Activated T-helper 17 cell treated with anti-CD3 and anti-CD28 coated beads, Interleukin-2, amount 50 U/mL, for 72 hours (primary cell): ENCODE measurements around the gene NRARP. TPM values are rescaled to one million over a fixed set of nuclear protein-coding genes. Genes with fewer than 3 reads are reported as not detected.

ENCODE experiments used
- ATAC-seq: fragments of 150-1000 bp; cut with Tn5 transposase; replicated peaks from 2 replicates; pipeline ENCODE4 v1.10.0; 2021; ENCODE audit warnings: mild to moderate bottlenecking, moderate library complexity
- H3K27ac Mint-ChIP-seq: one replicate; pipeline ENCODE4 v1.8.0; 2022; ENCODE audit warnings: mixed read lengths
- H3K27me3 Mint-ChIP-seq: one replicate; pipeline ENCODE4 v1.8.0; 2022; ENCODE audit warnings: mixed read lengths
- H3K36me3 Mint-ChIP-seq: one replicate; pipeline ENCODE4 v1.8.0; 2022; ENCODE audit warnings: low read depth, mild to moderate bottlenecking, mixed read lengths
- H3K4me1 Mint-ChIP-seq: one replicate; pipeline ENCODE4 v1.8.0; 2022; ENCODE audit warnings: mixed read lengths
- H3K4me3 Mint-ChIP-seq: one replicate; pipeline ENCODE4 v1.8.0; 2022; ENCODE audit warnings: mild to moderate bottlenecking, mixed read lengths
- H3K9me3 Mint-ChIP-seq: one replicate; pipeline ENCODE4 v1.8.0; 2022; ENCODE audit warnings: mixed read lengths
- total RNA-seq, 2 donors: library from RNA; stranded (reverse); gene quantifications; one replicate each; pipeline ENCODE4 v1.2.3, GENCODE V29; 2022

Gene NRARP
- total RNA-seq, 2 donors from 2014 or later = 0.66 to 0.86 TPM

DNA sequence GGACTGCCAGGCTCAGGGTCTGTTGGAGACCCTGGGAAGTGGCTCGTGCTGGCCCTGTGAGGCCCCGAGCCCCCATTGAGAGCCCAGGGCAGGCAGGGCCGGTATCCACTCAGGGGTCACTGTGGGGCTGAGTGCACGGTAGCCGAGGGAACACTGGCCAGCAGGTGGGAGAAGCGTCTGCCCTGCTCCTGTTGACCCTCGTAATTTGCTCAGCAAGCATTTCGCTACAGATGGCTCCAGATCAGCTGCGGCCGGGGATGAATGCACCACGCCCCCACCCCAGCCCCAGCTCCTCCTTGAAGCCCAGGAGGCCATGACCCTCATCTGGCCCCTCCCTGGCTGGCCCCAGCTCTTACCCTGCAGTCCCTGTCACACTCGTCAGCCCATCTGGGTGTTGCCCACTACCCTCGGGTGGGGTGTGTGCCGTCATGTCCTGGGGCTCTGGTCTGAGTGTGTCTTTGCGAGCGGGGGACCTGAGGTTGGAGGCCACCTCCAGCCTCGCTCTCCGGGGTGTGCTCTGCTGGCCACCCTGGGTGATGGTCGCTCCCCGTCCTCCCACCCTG, 6.1 kb upstream of the NRARP start:
- Mint-ChIP-seq H3K36me3 (no peaks in the 10 kb centered on the region), H3K27me3 (no peaks in the 10 kb centered on the region), H3K9me3 (no peaks in the 10 kb centered on the region), H3K4me3 (no peak overlapping the region), H3K27ac (no peak overlapping the region), H3K4me1 (no peaks in the 10 kb centered on the region)
- no peak for ATAC-seq

DNA sequence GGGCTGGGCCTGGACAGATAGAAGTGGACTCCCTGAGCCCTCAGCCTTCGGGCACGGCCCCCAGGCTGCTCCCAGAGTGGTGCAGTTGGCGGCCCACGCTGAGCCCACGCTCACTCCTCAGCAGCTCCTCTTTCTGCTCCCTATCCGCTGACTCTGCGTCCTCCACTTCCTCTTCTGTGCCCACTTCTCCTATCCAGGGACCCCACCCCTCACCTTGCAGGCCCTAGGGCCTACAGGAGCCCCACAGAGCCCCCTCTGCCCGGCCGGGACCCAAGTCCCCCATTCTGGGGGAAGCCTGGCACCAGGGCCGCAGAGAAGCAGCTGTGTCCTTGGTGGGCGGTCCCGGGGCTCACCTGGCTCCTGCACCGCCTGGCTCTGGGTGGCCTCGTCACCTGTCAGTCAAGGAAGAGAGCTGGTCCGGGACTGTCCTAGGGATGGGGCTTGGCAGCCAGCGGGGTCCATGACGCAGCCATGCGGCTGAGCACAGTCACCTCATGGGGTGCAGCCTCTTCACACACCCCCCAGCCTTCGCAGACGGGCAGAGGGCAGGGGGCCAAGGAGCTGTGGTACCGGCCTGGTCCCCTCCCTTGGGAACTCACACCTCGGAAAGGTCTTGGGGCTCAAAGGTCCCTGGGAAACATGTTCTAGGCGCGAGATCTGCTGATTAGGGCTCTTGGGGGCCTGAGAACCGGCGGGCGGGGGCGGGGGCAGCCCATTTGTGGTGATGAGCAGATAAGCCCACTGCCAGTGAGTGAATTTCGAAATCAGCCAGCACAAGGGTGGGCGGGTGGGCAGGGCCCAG, 5.4 kb upstream of the NRARP start:
- Mint-ChIP-seq H3K27ac (no peak overlapping the region), H3K4me1 (no peaks in the 10 kb centered on the region), H3K27me3 (no peaks in the 10 kb centered on the region), H3K4me3 (no peak overlapping the region), H3K36me3 (no peaks in the 10 kb centered on the region), H3K9me3 (no peaks in the 10 kb centered on the region)
- ATAC-seq = no peak

DNA sequence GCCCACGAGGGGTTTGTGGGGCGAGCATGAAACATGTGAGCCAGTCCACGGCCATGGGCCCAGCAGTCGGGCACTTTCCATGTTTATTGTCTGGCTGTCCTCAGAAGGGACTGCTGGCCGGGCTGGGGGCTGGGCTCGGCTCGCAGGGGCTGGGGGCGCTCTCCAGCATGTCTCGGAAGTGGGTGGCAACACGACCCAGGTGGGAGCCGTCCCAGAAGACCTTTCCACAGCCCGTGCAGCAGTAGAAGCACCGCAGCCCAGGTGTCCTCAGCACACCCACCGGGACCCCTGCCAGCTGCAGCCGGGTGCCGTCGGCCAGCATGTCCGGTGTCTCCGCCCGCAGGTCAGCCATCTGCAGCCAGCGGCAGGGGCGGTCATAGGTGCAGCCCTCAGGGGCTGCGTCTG, 4.8 kb upstream of the NRARP start:
- Mint-ChIP-seq H3K36me3 (no peaks in the 10 kb centered on the region), H3K9me3 (no peaks in the 10 kb centered on the region), H3K4me3 (no peak overlapping the region), H3K4me1 (no peaks in the 10 kb centered on the region), H3K27ac (no peak overlapping the region), H3K27me3 (no peaks in the 10 kb centered on the region)
- no peak for ATAC-seq

DNA sequence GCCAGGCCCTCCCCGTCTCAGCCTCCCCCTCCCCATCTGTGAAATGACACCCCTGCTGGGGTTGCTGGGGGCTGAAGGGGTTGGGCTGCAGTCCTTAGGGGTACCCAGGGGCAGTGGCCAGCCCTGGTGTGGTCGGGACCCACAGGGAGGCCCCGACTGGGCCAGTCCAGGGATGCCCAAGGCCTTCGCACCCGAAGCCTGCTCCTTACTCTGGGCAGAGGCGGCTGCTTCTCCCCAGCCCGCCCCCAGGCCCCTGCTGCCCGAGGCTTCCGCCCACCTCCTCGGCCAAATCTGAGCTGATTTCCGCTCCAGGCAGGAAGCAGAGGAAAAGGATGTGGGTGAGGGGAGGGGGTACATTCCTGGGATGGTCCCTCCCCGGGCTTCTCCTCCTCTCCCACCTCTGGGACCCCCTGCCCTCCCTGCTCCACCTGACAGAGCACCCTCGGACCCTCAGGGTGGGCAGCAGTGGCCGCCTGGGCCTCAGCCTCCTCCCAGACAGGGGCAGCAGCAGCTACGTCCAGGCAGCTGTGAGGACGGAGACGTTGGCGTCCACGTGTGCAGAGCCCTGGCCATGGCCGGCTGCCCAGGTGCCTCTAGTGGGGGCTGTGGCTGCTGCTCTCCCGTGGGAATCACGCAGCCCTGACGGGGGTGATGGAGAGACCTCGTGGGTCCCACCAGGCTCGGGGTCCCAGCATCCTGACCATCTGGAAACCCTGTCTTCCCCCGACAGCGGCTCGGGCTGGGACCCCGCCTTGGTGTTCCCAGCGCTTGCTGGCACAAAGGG, 4.2 kb upstream of the NRARP start:
- H3K9me3 Mint-ChIP-seq = no peaks in the 10 kb centered on the region
- ATAC-seq = no peak
- H3K4me1 Mint-ChIP-seq = no peaks in the 10 kb centered on the region
- H3K27me3 Mint-ChIP-seq = no peaks in the 10 kb centered on the region
- H3K4me3 Mint-ChIP-seq = no peak overlapping the region
- no peaks in the 10 kb centered on the region for H3K36me3 Mint-ChIP-seq
- H3K27ac Mint-ChIP-seq = no peak overlapping the region

DNA sequence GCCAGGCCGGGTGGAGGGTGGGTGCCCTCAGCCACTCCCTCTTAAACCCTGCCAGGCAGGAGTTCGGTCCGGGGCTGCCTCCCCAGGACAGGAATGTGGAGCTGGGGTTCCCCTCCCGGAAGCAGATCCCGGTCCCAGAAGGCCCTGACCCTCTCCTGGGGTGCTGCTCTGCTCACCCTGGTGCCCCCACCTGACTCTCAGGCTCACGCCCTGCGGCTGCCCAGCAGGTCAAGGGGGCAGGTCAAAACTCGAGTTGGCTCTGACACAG, 3.7 kb upstream of the NRARP start:
- H3K4me3 Mint-ChIP-seq = no peak overlapping the region
- H3K27ac Mint-ChIP-seq = no peak overlapping the region
- no peaks in the 10 kb centered on the region for H3K36me3 Mint-ChIP-seq
- ATAC-seq = no peak
- no peaks in the 10 kb centered on the region for H3K9me3 Mint-ChIP-seq
- H3K27me3 Mint-ChIP-seq = no peaks in the 10 kb centered on the region
- H3K4me1 Mint-ChIP-seq = no peaks in the 10 kb centered on the region

DNA sequence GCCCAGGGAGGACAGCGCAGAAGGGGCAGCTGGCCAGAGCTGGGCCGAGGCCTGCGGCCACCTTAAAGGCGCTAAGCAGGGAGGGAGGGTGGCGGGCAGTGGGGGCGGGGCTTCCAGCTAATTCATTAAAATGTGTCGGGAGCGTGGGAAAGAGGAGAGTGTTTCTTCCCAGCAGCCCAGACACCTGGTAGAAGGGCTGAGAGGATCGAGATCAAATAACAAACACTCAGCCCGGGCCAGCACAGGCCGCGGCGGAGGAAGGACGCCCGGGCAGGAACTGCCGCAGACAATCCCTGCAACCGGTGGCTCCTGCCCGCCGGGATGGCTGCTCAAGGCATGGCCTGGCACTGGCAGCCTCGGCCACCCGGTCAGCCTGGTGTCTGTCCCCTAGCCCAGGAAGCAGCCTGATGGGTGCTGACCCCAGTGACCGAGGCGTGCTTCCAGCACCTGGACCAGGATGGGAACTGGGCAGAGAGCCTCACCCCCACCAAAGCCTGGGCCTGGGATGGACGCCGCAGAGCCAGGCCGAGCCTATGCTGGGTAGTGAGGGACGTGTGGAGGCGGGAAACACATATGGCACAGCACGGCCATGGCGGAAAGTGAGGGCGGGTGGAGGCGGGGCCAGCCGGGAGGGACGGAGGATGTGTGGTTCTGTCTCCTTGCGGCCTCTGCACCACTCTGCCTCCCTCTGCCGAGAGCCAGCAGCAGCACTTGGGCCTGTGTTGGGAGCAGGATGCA, 3.2 kb upstream of the NRARP start:
- H3K4me3 Mint-ChIP-seq = peak overlapping the region; percentile 28
- H3K9me3 Mint-ChIP-seq = no peaks in the 10 kb centered on the region
- no peaks in the 10 kb centered on the region for H3K4me1 Mint-ChIP-seq
- H3K27ac Mint-ChIP-seq = no peak overlapping the region
- ATAC-seq = peak; percentile 63
- no peaks in the 10 kb centered on the region for H3K27me3 Mint-ChIP-seq
- H3K36me3 Mint-ChIP-seq = no peaks in the 10 kb centered on the region

DNA sequence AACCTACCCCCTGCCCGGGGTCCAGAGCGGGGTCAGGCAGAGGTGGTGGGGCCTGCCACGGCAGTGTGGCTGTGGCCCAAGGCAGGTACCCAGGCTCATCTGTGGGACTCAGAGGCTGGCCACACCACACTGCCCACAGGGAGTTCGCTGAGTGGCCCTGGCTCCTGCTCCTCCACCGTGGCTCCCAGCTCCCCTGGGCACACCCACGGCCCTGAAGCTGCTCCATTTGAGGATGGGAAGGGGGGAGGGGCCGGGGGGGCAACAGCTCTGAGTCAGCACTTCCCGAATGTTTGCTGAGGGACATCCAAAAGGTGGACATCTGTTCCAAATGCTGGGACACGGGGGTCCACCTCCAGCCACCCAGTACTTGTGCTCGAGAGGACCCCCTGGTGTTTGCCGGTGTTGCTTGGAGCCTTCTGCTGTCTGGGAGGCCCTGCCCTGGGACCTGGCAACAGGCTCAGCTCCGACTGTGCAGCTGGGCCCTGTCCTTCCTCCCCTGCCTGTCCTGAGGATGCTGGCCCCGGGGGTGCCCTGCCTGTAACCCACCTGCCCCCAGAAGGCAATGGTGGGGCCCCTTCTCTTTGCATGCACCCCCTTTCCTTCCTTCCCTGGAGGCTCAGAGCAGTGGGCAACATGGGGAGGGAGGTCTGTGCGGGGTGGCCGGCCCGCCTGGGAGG, 2.5 kb upstream of the NRARP start:
- Mint-ChIP-seq H3K9me3 (no peaks in the 10 kb centered on the region), H3K27ac (no peak overlapping the region), H3K36me3 (no peaks in the 10 kb centered on the region), H3K4me1 (no peaks in the 10 kb centered on the region), H3K27me3 (peaks cover 3% of the 10 kb centered on the region), H3K4me3 (no peak overlapping the region)
- ATAC-seq = no peak

DNA sequence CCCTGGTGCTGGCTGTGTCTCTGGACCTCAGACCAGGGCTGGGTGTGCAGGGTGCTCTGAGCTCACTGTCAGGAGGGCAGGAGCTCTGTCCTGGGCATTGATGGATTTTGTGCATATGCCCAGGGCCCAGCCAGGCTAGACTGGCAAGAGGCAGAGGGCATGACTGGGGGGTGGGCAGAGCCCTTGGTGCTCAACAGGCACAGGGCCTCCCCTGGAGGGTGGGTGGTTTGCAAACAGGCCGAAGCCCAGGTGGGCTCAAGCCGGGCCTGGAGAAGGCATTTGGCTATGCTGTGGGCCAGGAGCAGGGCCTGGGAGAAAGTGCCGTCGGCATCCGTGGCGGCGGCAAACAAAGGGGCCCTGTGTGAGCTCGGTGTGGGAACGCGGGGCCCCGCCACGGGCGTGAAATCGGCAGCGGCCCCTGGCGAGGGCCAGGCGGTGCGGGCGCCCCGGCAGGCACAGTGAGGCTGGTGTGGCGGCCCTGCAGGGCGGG, 1.9 kb upstream of the NRARP start:
- Mint-ChIP-seq H3K4me1 (no peaks in the 10 kb centered on the region), H3K27me3 (peaks cover 3% of the 10 kb centered on the region), H3K36me3 (no peaks in the 10 kb centered on the region), H3K9me3 (no peaks in the 10 kb centered on the region), H3K27ac (no peak overlapping the region), H3K4me3 (peak overlapping the region; percentile 13)
- no peak for ATAC-seq

DNA sequence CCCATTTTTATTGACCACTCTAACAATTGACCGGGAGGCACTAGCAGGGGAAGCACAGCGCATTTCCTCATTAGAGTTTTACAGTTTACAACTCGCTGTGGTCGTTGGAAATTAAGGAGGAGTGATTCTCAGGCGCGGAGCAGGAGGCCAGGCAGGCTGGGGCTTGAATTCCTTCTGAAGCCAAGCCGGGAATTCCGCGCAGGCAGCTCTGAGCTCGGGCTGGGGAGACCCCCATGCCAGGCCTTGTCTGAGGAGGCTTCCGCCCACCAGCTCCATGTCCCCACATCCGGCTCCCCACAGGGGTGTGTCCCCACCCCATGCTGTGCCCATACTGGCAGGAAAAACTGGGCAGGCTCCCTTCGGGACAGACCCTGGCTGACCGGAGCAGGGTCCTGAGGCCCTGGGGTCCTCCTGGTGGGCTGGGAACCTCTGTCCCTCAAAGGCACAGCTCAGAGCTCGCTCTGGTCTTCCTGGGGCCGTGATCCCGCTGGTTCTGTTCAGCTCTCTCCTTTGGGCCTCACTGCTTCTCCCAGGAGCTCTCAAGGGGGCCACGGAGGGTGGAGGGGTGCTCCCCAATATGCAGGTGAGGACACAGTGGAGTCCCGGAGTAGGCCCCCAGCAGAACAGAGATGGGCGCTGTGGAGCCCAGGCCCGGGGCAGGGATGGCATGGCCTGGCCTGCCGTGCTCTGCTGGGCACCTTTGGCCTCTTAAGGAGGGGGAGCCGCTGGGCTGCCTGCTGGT, 1.3 kb upstream of the NRARP start:
- no peaks in the 10 kb centered on the region for H3K4me1 Mint-ChIP-seq
- H3K4me3 Mint-ChIP-seq = peak overlapping the region; percentile 13
- no peaks in the 10 kb centered on the region for H3K9me3 Mint-ChIP-seq
- H3K27ac Mint-ChIP-seq = no peak overlapping the region
- no peak for ATAC-seq
- no peaks in the 10 kb centered on the region for H3K36me3 Mint-ChIP-seq
- peaks cover 3% of the 10 kb centered on the region for H3K27me3 Mint-ChIP-seq

DNA sequence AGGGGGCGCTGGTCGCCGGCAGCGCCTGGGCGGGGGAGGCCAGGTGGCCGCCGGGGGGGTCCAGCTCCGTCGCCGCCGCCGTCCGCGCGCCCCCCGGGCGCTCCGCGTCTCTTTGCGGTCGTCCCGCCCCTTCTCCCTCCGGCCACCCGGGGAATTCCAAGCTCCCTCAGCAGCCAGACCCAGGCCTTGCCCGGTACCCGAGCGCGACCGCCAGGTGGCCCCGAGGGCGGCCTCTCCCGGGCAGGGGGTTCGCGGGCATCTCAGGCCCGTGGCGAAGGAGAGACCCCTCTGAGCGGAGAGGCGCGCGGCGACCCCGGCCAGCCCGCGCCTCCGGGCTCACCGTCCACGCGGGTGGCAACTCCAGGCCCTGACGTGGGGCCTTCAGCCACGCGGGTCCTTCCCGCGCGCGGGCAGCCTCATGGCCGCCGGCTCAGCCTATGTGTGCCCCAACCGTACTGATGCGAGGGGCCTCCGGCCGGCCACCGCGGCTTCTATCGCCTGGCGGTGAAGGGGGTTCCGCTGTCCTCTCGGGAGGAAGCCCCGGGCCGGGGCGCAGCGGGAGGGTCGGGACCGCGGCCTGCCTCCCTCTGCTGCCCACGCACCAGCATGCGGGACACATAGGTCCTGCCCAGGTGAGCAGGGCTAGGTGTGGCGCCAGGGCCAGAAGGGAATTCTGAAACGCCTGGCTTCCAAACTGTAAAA, 529 bp upstream of the NRARP start:
- Mint-ChIP-seq H3K4me1 (no peaks in the 10 kb centered on the region), H3K36me3 (no peaks in the 10 kb centered on the region), H3K9me3 (no peaks in the 10 kb centered on the region), H3K27ac (no peak overlapping the region), H3K4me3 (no peak overlapping the region), H3K27me3 (peaks cover 3% of the 10 kb centered on the region)
- peak; percentile 58 for ATAC-seq

DNA sequence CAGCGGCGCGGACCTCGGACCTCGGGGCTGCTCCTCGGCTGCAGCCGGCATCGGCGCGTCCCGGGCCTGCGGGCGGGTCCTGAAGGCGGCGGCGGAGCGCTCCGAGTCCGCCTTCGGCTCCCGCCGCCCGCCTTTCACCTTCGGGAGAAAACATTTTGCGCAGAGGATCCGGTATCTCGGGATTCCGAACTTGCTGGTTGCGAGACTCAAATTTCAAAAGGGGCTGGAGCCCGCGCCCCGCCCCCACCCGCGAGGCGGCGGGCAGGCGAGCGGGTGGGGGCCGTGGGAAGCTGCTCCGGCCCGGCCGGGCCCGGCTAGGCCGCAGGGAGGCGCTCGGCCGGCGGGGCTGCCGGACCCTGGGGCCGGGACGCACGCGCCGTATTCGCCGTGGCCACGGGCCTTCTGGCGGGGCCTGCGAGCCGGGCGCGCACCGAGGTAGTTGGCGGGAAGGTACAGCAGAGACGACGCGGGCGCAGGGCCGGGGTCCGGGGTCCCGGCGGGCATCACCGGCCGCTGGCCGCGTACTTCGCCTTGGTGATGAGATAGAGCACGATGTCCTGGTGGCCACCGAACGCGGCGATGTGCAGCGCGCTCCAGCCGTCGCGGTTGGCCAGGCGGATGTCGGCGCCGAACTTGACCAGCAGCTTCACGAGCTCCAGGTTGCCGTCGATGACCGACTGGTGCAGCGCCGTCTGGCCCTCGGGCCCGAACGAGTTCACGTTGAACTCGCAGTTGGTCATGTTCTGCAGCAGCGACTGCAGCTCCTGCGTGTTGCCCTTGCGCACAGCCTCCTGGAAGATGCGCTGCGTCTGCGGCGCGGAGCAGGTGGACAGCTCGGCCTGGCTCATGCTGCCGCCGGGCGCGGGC, 757 bp downstream of the NRARP start:
- ATAC-seq = peak; percentile 20
- Mint-ChIP-seq H3K4me3 (peak overlapping the region; percentile 68), H3K4me1 (peaks cover 5% of the 10 kb centered on the region), H3K27me3 (peaks cover 13% of the 10 kb centered on the region), H3K27ac (no peak overlapping the region), H3K36me3 (no peaks in the 10 kb centered on the region), H3K9me3 (no peaks in the 10 kb centered on the region)

DNA sequence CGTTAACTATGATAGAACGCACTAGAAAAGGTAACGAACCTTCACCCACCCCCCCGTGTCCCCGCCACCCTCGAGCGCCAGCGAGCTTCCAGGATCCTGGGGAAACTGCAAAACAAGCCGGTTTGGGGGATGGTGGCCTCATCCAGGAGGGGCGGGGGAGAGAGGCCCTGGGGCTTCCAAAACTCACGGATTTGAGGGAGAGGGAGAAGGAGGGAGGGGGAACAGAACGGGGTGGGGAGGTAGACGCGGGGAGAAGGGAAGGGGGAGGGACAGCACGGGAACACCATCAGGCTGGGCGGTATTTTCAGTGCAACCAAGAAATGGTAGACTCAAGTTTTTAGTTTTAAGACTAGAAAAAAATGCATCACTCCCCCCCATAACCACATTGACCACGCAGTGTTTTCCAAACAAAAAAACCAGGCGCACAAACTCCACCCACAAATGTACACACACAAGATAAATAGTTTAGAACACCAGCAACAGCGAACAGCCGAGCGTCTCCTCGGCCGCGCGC, 1.4 kb downstream of the NRARP start:
- Mint-ChIP-seq H3K4me1 (peaks cover 5% of the 10 kb centered on the region), H3K36me3 (no peaks in the 10 kb centered on the region), H3K27me3 (peaks cover 13% of the 10 kb centered on the region), H3K27ac (no peak overlapping the region), H3K9me3 (no peaks in the 10 kb centered on the region), H3K4me3 (peak overlapping the region; percentile 68)
- ATAC-seq = no peak
